Nucleus accumbens (tissue), 56 donors: ENCODE measurements around the gene ABHD17A.

Experiments used
- DNase-seq, 56 donors: peaks; one replicate each; lab custom pipeline; 2025; lab: John Stamatoyannopoulos, UW

Gene ABHD17A

GRCh38 chr19:1885398-1886119 lies at the start of gene ABHD17A:
Gene ABHD17A, minus strand, starts transcription at chr19:1885496. Its CDS starts 3,930 bp downstream, at chr19:1881566.
- DNase-seq = peak; percentile 36 to 96 (median 88)

GRCh38 chr19:1933942-1934341 lies 48.6 kb upstream of the ABHD17A start:
- no peak for DNase-seq

GRCh38 chr19:1933244-1933643 lies 47.9 kb upstream of the ABHD17A start:
- DNase-seq = no peak

GRCh38 chr19:1932395-1932794 lies 47.1 kb upstream of the ABHD17A start:
- no peak for DNase-seq

GRCh38 chr19:1931445-1931844 lies 46.1 kb upstream of the ABHD17A start:
- no peak for DNase-seq

- DNase-seq = peak in 48 of 56 donors; percentile 10 to 83 (median 42)
Observed at GRCh38 chr19:1929021-1929742, 43.9 kb upstream of the ABHD17A start.

- no peak for DNase-seq
Observed at GRCh38 chr19:1925544-1925943, 40.2 kb upstream of the ABHD17A start.

GRCh38 chr19:1924320-1924961 lies 39.1 kb upstream of the ABHD17A start:
- no peak for DNase-seq

GRCh38 chr19:1923319-1923718 lies 38.0 kb upstream of the ABHD17A start:
- DNase-seq = no peak

GRCh38 chr19:1922803-1923202 lies 37.5 kb upstream of the ABHD17A start:
- no peak for DNase-seq

GRCh38 chr19:1921825-1922224 lies 36.5 kb upstream of the ABHD17A start:
- no peak for DNase-seq

GRCh38 chr19:1921326-1921725 lies 36.0 kb upstream of the ABHD17A start:
- DNase-seq = no peak

GRCh38 chr19:1920644-1921043 lies 35.3 kb upstream of the ABHD17A start:
- DNase-seq = no peak

- no peak for DNase-seq
Observed at GRCh38 chr19:1918975-1919374, 33.7 kb upstream of the ABHD17A start.

GRCh38 chr19:1917926-1918325 lies 32.6 kb upstream of the ABHD17A start:
- DNase-seq = no peak

GRCh38 chr19:1917146-1917545 lies 31.9 kb upstream of the ABHD17A start:
- no peak for DNase-seq

- DNase-seq = no peak
Observed at GRCh38 chr19:1914826-1915341, 29.6 kb upstream of the ABHD17A start.

GRCh38 chr19:1913781-1914577 lies 28.7 kb upstream of the ABHD17A start:
- peak in 1 of 56 donors; percentile 12 for DNase-seq

GRCh38 chr19:1912760-1913505 lies 27.6 kb upstream of the ABHD17A start:
- DNase-seq = no peak

GRCh38 chr19:1911995-1912394 lies 26.7 kb upstream of the ABHD17A start:
- no peak for DNase-seq
